VCaP (cell line): ENCODE results near the gene SYNJ1.
A peak's percentile ranks its signal among the peaks of the same experiment; 100 is the strongest.
"Not testable (repeated sequence)": the region's sequence is repeated elsewhere in the genome, so short reads cannot be mapped to it uniquely, and the experiment has no call there.

Experiments
- H3K27ac ChIP-seq: fragments of 450-650 bp; 2 replicates; pipeline ENCODE4 v1.5.1; 2017
- TF ChIP-seq, protein P1 (sequence below): fragments of 450-650 bp; conservative IDR thresholded peaks from 2 replicates; pipeline ENCODE4 v1.5.1; 2017; ENCODE audit warnings: mild to moderate bottlenecking, moderate library complexity

SYNJ1 gene

DNA sequence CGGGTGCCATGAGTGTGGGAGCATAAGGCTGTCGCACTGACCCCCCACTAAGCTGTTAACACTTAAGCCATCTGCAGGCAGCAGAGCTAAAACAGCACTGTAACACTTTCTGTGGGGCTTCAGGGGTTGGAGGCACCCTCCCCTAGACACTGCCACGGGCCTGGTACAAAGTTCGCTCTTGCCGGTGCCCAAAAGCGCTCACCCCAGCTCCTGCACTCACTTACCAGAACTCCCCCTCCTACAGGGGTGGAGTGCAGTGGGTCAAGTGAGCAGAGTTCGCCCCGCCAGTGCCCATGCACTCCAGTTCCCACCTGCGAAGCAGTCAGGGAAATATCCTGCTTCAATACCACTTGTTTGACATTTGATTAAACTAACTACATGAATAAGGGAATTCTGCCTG lies 69.3 kb downstream of the SYNJ1 start:
- H3K27ac ChIP-seq: no peak overlapping the region
- TF ChIP-seq, protein P1, sequence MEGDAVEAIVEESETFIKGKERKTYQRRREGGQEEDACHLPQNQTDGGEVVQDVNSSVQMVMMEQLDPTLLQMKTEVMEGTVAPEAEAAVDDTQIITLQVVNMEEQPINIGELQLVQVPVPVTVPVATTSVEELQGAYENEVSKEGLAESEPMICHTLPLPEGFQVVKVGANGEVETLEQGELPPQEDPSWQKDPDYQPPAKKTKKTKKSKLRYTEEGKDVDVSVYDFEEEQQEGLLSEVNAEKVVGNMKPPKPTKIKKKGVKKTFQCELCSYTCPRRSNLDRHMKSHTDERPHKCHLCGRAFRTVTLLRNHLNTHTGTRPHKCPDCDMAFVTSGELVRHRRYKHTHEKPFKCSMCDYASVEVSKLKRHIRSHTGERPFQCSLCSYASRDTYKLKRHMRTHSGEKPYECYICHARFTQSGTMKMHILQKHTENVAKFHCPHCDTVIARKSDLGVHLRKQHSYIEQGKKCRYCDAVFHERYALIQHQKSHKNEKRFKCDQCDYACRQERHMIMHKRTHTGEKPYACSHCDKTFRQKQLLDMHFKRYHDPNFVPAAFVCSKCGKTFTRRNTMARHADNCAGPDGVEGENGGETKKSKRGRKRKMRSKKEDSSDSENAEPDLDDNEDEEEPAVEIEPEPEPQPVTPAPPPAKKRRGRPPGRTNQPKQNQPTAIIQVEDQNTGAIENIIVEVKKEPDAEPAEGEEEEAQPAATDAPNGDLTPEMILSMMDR: no peak

DNA sequence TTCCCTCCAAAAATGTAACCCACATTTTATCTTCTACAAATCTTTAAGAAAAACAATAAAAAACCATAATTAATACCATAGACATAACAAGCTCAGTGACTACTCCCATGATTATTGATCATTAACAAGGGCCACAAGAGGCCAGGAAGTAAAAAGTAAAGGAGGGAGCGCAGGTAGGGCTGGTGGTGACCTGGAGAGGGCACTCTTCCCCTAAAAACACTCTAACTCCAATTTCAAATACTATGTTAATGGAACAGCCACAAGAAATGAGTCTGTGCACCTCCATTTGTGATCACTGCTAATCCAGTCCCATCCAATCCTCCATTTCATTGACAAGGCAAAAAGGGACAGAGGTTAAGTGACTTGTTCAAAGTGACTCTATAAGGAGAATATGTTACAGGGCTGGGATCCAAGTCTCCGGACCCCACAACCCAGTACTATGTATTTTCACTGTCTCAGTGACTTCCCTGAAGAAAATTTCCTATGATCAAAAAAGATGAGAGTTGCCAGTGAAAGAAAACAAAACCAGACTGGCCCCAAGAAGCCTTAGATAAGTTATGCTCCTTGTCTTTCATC lies 74.4 kb downstream of the SYNJ1 start:
- H3K27ac ChIP-seq: no peak overlapping the region
- TF ChIP-seq, protein P1: peak; percentile 99

DNA sequence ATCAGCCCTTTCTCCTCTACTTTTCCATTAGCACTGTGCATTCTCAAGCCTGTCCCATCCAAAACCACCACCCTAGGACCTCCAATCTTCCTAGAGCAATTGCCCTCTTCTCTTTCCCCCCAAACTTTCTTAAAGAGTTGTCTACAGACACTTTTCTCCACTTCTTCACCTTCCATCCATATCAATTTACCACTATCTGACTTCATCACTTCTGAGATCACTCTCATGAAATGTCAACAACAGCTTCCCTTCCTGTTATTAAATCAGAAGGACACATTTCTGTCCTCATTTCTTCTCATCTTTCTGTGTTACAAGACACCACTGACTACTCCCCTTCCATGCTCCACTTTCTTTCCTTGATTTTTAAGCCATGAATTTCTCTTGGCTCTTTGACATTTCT lies 79.6 kb downstream of the SYNJ1 start:
- H3K27ac ChIP-seq: no peak overlapping the region
- TF ChIP-seq, protein P1: no peak

DNA sequence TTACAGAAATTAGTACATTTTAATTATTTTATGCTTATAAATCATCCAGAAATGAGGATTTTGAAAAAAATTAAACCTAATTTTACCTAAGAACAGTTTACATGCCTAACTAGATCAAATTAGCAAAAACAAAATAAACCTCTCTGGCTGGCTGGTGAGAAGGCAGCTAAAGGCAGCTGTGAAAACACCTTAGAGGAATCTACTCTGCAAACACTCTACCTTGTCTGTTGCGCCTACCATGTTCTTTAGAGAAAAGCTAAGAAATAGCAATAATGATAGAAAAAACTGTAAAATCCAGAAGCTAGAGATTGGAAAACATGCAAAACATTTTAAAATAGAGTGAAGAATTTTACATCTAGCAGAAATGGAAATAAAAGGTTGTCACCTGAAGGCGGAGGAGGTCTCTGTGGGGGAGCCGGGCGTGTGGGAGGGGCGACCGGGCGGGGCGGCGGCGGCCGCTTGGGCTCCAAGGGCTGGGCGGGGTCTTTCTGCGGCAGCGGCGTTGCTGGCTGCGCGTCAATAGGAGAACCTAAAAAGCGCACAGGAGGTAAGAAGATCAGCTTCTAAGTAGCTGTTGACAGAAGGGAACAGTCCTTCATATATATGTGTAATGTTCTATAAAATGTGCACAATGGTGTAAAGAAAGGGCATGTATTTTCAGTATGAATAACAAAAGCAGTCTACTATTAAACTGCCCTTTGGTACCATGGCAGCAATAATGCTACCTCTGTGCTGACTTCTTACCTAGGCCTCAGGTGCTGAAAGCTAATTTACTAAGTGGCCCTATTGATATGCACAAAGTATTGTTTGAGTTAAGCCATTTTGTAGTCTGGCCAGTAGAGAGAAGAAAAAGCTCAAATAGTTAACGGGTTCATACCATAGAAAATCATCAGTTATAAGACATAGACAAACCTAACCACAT lies 82.3 kb downstream of the SYNJ1 start:
- no peak overlapping the region for H3K27ac ChIP-seq
- TF ChIP-seq, protein P1: no peak

DNA sequence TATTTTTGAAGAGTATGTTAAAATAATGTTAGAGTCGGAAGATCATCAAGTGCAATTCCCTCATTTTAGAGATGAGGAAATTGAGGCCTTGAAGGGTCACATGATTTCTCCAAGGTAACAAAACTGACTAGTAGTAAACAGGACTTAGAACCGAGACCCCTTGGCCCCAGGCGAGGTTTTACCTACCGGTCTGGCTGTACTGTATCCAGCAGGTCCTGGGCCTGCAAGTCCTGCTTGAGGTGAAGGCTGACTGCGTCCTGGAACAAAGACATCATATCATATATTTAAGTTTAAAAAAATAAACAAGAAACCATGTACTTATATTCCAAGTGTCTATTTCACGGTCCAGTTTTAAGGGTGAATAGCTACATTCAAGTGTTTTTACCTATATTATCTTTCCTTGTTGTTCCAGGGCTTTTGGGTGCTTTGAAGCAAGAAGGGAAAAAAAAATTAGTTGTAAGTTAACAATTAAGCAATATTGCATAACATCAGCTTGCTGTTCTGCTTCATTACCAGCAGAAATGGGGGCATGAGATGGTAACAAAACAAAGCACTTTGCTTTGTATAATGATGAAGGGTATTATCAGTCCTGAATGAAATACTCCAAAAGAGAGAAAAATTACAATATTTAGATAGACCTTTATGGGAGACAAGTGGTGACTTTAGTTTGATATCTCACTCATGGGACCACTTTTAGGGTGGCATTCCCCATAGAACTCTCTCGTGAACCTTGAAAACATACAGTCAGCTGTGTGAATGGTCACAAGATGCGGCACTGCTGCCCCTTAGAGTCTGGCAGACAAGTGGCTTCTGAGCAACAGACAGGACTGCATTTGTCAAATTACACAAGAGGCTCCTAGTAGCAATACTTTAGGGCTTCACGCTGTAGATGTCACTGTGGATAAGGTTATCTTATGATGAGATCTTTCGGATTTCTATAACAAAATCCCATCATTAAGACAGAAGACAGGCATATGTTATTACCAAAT lies 85.8 kb downstream of the SYNJ1 start:
- H3K27ac ChIP-seq: no peak overlapping the region
- TF ChIP-seq, protein P1: no peak

DNA sequence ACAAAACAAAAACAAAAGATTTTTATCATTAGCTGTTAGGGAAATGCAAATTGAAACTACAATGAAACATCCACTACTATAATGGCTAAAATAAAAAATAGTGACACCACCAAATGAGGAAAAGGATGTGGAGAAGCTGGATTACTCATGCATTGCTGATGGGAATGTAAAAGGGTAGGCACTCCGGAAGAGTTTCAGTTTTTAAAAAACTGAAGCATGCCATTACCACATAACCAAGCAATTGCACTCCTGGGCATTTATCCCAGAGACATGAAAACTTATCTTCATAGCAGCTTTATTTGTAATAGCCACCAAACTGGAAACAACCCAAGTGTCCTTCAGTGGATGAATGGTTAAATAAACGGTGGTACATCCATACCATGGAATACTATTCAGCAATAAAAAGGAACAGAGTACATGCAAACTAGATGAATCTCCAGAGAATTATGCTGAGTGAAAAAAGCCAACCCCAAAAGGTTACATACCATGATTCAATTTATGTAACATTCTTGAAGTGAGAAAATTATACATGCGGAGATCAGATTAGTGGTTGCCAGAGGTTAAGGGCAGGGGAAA lies 101.1 kb downstream of the SYNJ1 start:
- no peak overlapping the region for H3K27ac ChIP-seq
- TF ChIP-seq, protein P1: no peak

DNA sequence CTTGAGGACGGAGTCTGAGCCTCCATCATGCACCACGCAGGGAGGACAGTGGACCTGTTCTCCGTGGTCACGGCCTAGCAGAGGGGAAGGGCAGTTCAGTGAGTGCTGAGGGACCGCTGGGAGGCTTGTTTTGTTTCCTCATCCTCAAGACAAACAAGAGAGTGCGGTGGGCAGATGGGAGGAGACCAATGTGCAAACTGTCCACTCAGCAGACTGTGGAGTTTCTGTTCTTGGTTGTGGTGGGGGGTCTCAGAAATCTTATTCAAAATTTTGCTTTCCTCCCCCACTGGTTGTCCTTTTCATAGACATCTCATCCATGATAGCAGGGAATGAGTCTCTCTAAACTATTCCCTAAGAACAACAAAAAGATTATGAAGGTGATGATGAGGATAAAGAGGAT lies 109.6 kb downstream of the SYNJ1 start:
- H3K27ac ChIP-seq: not testable (repeated sequence)
